Activated T-helper 17 cell treated with anti-CD3 and anti-CD28 coated beads, Interleukin-2, amount 50 U/mL, for 72 hours (primary cell): ENCODE measurements around the gene KANSL2. TPM values are rescaled to one million over a fixed set of nuclear protein-coding genes. Genes with fewer than 3 reads are reported as not detected.

Experiments
- ATAC-seq: fragments of 150-1000 bp; cut with Tn5 transposase; replicated peaks from 2 replicates; pipeline ENCODE4 v1.10.0; 2021; ENCODE audit warnings: mild to moderate bottlenecking, moderate library complexity
- H3K27ac Mint-ChIP-seq: one replicate; pipeline ENCODE4 v1.8.0; 2022; ENCODE audit warnings: mixed read lengths
- H3K27me3 Mint-ChIP-seq: one replicate; pipeline ENCODE4 v1.8.0; 2022; ENCODE audit warnings: mixed read lengths
- H3K36me3 Mint-ChIP-seq: one replicate; pipeline ENCODE4 v1.8.0; 2022; ENCODE audit warnings: low read depth, mild to moderate bottlenecking, mixed read lengths
- H3K4me1 Mint-ChIP-seq: one replicate; pipeline ENCODE4 v1.8.0; 2022; ENCODE audit warnings: mixed read lengths
- H3K4me3 Mint-ChIP-seq: one replicate; pipeline ENCODE4 v1.8.0; 2022; ENCODE audit warnings: mild to moderate bottlenecking, mixed read lengths
- H3K9me3 Mint-ChIP-seq: one replicate; pipeline ENCODE4 v1.8.0; 2022; ENCODE audit warnings: mixed read lengths
- total RNA-seq, 2 donors: library from RNA; stranded (reverse); gene quantifications; one replicate each; pipeline ENCODE4 v1.2.3, GENCODE V29; 2022

The KANSL2 gene
- total RNA-seq, 2 donors from 2014 or later, result 46.7 to 54.3 TPM

GRCh38 chr12:48613321-48613720 lies 68.7 kb downstream of the KANSL2 start:
- Mint-ChIP-seq H3K27me3 (peaks cover 26% of the 10 kb centered on the region), H3K4me1 (no peaks in the 10 kb centered on the region), H3K4me3 (no peak overlapping the region), H3K27ac (no peak overlapping the region), H3K9me3 (peaks cover 8% of the 10 kb centered on the region), H3K36me3 (no peaks in the 10 kb centered on the region)
- no peak for ATAC-seq

Other genes starting within 250 kb of the KANSL2 start
- not detected for gene ANP32D, start 209.7 kb downstream of the KANSL2 start, total RNA-seq
- gene C12orf54, start 199.7 kb downstream of the KANSL2 start, total RNA-seq, result not detected
- gene OR8S1, start 156.6 kb downstream of the KANSL2 start, total RNA-seq, result not detected
- gene LALBA, start 112.2 kb downstream of the KANSL2 start, total RNA-seq, result not detected
- 10 to 100 TPM; 64.6 to 64.7 TPM for gene CCNT1, start 34.5 kb upstream of the KANSL2 start, total RNA-seq
- gene ADCY6, start 106.9 kb upstream of the KANSL2 start, total RNA-seq, result under 1 TPM in 1 of 2 donors, not detected in 1; 0.24 TPM
- gene CACNB3, start 136.3 kb upstream of the KANSL2 start, total RNA-seq, result 10 to 100 TPM in 1 of 2 donors, 1 to 10 TPM in 1; 5.9 to 17.7 TPM
- 100 to 1,000 TPM in 1 of 2 donors, 10 to 100 TPM in 1; 81.4 to 122 TPM for gene DDX23, start 169.9 kb upstream of the KANSL2 start, total RNA-seq
- gene RND1, start 183.6 kb upstream of the KANSL2 start, total RNA-seq, result 1 to 10 TPM; 2.5 to 4.2 TPM
- 100 to 1,000 TPM in 1 of 2 donors, 10 to 100 TPM in 1; 55.0 to 100 TPM for gene FKBP11, start 243.3 kb upstream of the KANSL2 start, total RNA-seq